Measurements from ENCODE around the gene FJX1. TPM values are rescaled to one million over a fixed set of nuclear protein-coding genes. Genes with fewer than 3 reads are reported as not detected.

FJX1 gene
- total RNA-seq, 1 donor from 2014 or later = 0.73 TPM

DNA sequence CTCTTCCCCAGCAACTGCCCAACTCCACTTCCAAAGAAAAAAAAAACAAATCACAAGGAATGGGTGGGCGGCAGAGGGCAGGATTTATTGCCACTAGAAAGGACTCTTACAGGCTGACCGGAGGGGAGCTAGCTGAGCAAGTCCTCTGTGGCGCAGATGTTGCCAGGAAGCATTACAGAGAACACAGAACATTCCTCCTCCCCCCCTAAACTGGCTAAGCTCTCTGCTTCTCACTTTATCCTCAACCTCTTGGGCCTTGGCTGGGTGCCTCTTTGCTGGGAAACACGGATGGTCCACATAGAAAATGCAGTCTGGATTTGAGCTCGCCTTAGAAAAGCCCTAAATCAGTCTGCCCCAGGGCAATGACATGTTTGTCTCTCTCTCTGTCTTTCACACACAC lies 12.6 kb upstream of the FJX1 start:
- ATAC-seq = no peak
- no peak for DNase-seq (ENCODE audit: low spot score)

- ATAC-seq = no peak
These were observed 12.1 kb upstream of the FJX1 start for GRCh38 chr11:35606206-35606605.

GRCh38 chr11:35608502-35608901 lies 9.8 kb upstream of the FJX1 start:
- no peak for DNase-seq (ENCODE audit: low spot score)
- no peak for ATAC-seq

More at GRCh38 chr11:35606206-35606605, 12.1 kb upstream of the FJX1 start:
- DNase-seq (ENCODE audit: low spot score) = no peak

DNA sequence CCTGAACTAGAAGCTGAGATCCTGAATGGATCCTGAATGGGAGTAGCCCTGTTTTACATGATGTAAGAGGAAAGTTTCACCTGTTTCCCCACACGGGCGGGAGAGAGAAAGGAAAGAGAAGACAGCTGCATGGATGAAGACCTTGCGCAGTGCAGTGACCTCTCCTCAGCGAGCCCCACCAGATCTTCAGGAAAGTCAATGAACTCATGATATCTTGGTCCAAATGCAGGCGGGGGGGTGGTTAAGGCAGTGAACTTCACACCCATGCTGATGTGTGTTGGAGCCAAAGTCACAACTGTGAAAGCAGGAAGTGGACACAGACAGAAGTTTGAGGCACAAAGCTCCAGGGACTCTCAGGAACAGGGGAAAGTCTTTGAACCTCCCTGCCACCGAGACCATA lies 8.6 kb upstream of the FJX1 start:
- ATAC-seq (peak; percentile 19), DNase-seq (ENCODE audit: low spot score) (no peak)

- ATAC-seq (no peak), DNase-seq (ENCODE audit: low spot score) (no peak)
These were observed 7.6 kb upstream of the FJX1 start for GRCh38 chr11:35610631-35611030.

DNA sequence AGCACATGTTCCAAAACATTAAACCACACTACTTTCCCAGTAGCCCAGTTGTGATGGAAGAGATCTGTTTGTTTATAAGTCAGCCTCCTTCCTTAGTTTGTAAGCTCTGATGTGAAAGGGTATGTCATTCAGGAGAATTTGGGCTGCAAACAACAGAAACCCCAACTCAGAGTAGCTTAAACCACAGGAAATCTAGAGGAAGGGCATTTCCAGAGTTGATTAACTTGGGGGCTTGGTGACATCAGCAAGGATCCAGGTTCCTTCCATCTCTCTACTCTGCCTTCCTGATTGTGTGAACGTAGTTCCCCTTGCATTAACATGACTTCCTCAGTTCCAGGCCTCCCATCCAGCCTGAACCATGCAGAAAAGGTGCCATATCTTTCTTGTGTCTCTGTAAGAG lies 6.5 kb upstream of the FJX1 start:
- no peak for DNase-seq (ENCODE audit: low spot score)
- ATAC-seq = no peak

DNA sequence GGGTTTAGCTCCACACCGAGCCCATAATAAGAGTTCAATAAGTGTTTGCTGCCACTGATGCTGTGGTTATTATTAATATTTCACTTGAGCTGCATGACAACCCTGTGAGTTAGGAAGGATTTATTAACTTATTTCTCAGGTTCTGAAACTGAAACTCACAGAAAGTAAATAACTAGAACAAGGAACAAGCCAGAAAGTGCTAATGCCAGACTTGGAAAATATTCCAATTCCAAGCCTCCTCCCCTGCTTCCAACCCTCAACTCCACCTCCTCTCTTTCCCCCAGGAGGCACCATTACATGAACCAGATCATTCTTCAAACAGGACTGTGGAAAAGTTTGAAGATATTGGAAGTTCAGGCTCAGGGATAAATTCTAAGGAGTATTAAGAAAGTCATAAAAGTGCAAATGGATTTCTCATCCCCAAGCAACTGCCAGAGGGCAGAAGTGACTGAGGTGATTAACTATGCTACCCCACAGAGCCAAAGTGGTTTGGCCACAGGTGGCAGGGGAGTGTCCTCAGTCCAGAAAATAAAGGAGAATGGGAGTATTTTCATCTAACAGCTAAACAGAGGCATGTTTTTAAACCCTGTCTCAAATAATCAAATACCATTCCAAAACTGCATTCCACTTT lies 3.2 kb upstream of the FJX1 start:
- ATAC-seq (no peak), DNase-seq (ENCODE audit: low spot score) (no peak)

GRCh38 chr11:35615921-35616900 lies 2.0 kb upstream of the FJX1 start:
- ATAC-seq (peak; percentile 49), DNase-seq (ENCODE audit: low spot score) (no peak)

DNA sequence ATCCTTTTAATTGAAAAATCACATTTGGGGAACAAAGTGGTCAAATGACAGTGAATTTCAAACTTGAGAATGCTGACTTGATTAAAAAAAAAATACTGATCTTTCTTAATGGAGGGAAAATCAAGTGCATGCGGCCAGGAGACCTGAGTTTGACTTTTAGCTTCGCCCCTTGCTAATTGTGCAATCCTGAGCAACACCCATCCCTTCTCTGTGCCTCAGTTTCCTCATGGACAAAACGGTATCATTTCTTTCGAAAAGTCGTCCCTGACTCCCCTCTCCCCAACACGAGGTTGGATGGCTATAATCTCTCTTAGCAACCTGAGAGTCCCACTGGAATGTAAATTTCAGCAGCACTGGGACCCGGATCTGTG lies 959 bp upstream of the FJX1 start:
- ATAC-seq (no peak), DNase-seq (ENCODE audit: low spot score) (no peak)

GRCh38 chr11:35618497-35619115 lies 346 bp downstream of the FJX1 start:
- ATAC-seq = peak; percentile 70
- DNase-seq (ENCODE audit: low spot score) = peak; percentile 51

GRCh38 chr11:35619116-35619854 lies 1.0 kb downstream of the FJX1 start:
- ATAC-seq (peak; percentile 65), DNase-seq (ENCODE audit: low spot score) (peak; percentile 51)

DNA sequence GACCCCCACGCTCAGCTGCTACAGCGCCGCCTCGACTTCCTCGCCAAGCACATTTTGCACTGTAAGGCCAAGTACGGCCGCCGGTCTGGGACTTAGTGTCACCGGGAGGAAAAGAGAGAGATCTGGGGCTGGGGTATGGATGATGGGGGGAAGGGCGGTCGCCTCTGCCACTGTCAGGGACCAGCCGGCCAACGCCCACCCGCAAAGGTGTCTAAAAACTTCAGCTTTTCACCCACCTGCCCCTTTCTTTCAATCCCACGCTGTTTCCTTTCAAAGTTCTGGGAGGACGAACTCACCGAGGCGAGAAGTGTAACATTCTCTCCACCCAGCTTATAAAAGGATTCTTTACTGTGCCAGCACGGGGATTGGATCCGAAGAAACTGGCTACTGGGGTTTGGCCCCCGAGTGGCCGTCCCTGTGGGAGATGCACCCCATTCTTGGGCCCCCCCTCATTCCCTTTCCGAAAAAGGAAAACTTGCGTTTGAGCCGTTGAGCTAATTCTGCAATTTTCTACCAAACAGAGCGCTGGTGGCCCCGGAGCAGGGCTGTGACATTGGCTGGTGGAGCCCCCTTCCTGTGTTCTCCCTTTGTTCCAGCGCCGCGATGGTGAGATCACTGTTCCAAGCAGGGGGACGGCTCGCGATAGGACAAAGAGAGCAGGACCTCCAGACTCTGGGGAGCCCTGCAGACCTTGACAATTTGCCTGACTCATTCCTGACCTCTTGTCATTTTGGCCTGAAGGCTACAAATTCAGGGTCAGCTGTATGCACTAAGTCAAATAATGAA lies 1.8 kb downstream of the FJX1 start:
- DNase-seq (ENCODE audit: low spot score) (no peak), ATAC-seq (no peak)

DNA sequence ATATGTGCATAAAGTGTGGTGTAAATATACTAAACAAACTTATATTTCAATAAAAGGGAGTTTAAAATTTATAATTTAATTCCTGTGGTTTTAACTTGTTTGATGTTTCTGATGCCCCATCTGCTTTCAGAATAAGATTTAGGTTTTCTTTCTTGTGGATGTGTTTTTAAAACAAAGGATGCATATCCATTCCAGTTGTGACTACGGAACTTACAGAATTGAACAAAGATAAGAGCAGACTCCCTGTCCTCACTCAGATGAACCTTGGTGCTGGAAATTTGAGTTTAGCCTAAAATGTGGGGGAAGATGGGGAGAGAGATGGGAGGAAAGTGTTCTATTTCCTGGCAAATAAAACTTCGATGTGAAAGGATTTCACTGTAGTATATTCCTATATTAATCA lies 2.5 kb downstream of the FJX1 start:
- DNase-seq (ENCODE audit: low spot score) (no peak), ATAC-seq (no peak)

DNA sequence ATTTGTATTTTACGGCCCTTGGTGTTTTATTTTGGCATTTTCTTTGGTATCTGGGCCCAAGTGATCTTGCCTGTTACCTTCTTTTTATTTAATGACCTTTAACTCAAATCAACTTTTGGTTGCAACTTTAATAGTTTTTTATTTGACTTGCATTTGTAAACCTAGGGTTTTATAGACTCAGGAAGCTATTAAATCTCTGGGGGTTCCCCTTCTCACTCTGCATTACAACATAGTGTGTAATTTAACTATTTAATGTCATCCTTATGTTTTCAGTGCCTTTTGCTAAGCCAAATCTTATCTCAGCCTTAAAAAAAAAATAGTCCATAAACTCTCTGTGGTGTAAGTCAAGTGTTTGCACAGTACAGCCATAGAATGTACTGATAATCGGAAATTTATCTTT lies 3.4 kb downstream of the FJX1 start:
- ATAC-seq = no peak
- DNase-seq (ENCODE audit: low spot score) = no peak

- ATAC-seq (no peak), DNase-seq (ENCODE audit: low spot score) (no peak)
These were observed 3.8 kb downstream of the FJX1 start for GRCh38 chr11:35622070-35622469.

- DNase-seq (ENCODE audit: low spot score) (no peak), ATAC-seq (no peak)
These were observed 5.4 kb downstream of the FJX1 start for GRCh38 chr11:35623621-35624168.

DNA sequence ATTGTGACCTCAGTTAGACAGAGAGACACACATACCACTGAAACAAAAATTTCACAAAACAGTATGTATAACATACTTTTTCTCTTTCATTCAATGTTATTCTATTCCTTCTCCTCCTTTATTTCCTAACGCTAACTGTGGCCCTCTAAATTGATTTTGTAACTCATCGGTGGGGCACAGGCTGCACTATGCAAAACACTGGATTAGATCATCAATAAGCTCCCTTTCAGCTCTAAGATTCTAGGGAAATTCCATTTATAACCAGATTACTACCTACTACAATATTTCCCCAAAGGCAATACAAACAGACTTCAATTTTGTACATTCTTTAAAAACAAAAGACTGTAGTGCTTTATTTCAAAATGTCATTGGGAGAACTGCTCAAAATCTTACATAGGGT lies 6.1 kb downstream of the FJX1 start:
- ATAC-seq = no peak

GRCh38 chr11:35624781-35625180 lies 6.5 kb downstream of the FJX1 start:
- DNase-seq (ENCODE audit: low spot score) (no peak), ATAC-seq (no peak)

More for the DNA sequence above, 6.1 kb downstream of the FJX1 start:
- no peak for DNase-seq (ENCODE audit: low spot score)

DNA sequence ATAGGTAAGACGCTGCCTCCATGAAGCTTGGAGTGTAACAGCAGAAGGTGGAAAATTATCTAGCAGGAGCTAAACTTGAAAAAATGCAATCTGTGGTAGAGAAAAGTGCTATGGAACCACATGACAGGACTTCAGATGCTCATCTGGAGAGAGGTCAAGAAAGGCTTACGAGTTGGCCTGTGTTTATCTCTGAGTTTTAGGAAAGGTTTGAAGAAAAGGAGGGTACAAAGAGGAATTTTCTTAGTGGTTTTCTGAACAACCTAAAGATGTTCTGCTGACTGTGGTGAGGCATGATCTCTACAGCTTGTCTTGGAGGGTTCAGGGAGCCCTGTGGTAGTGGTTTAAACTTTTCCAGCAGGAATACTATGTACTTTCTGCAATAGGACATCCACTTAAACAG lies 8.2 kb downstream of the FJX1 start:
- no peak for DNase-seq (ENCODE audit: low spot score)
- ATAC-seq = no peak

DNA sequence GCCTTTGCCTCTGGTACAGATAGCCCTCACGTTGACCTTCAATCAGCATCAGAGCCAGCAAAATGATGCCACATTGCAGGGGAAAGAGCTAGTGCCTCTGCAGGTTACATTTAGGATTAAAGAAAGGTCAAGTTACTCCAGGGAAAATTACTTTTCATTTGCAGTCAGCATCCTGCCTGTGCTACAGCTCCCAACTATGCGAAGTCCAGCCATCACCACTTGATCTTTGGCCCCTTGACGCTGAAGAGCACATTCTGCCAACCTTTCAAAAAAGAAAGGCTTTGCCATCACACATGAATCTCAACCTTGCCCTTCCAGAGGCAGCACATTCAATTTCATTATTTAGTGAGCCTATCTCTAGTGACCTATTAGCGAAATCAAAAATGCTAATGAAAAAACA lies 11.3 kb downstream of the FJX1 start:
- peak; percentile 84 for ATAC-seq

More for the DNA sequence above, 11.3 kb downstream of the FJX1 start:
- peak; percentile 49 for DNase-seq (ENCODE audit: low spot score)
